ENCODE measurements around the gene TAOK1. TPM values are rescaled to one million over a fixed set of nuclear protein-coding genes. Genes with fewer than 3 reads are reported as not detected.
"Not testable (repeated sequence)": the region's sequence is repeated elsewhere in the genome, so short reads cannot be mapped to it uniquely, and the experiment has no call there.

TAOK1 gene
- total and polyA plus RNA-seq, 5 donors: 9.8 to 72.2 (median 48.1) TPM

GRCh38 chr17:29445844-29446243, 55.7 kb downstream of the TAOK1 start:
- no peaks in the 10 kb centered on the region for H3K9me3 ChIP-seq (ENCODE audit: control insufficient read depth, low read length)
- H3K27ac ChIP-seq (ENCODE audit: low read length): no peak overlapping the region
- H3K4me3 ChIP-seq (ENCODE audit: low read length): no peak overlapping the region
- H3K4me1 ChIP-seq (ENCODE audit: control insufficient read depth, insufficient read depth, low read length): peaks cover 1% of the 10 kb centered on the region
- intact Hi-C loops (cut with DNase I): no loop called here
- H3K27me3 ChIP-seq (ENCODE audit: control insufficient read depth, insufficient read depth): no peaks in the 10 kb centered on the region
- DNase-seq: no peak
- no peak for ATAC-seq

- Histone ChIP-seq H3K27me3 (ENCODE audit: control insufficient read depth, insufficient read depth) (no peaks in the 10 kb centered on the region), H3K9me3 (ENCODE audit: control insufficient read depth, low read length) (no peaks in the 10 kb centered on the region), H3K4me3 (ENCODE audit: low read length) (no peak overlapping the region), H3K4me1 (ENCODE audit: control insufficient read depth, insufficient read depth, low read length) (peaks cover 2% of the 10 kb centered on the region), H3K27ac (ENCODE audit: low read length) (no peak overlapping the region)
- intact Hi-C loops (cut with DNase I): no loop called here
- 83% methylated on average over 5 of the region's 5 CpGs for WGBS
- ATAC-seq (peak in 1 of 2 donors; percentile 38), DNase-seq (no peak)
Measured at GRCh38 chr17:29449865-29450671, 59.9 kb downstream of the TAOK1 start.

- no peak for ATAC-seq
- Histone ChIP-seq H3K27me3 (ENCODE audit: control insufficient read depth, insufficient read depth) (no peaks in the 10 kb centered on the region), H3K4me1 (ENCODE audit: control insufficient read depth, insufficient read depth, low read length) (peaks cover 2% of the 10 kb centered on the region), H3K9me3 (ENCODE audit: control insufficient read depth, low read length) (no peaks in the 10 kb centered on the region), H3K4me3 (ENCODE audit: low read length) (no peak overlapping the region), H3K27ac (ENCODE audit: low read length) (no peak overlapping the region)
- WGBS: 47% methylated on average over 2 of the region's 2 CpGs
- intact Hi-C loops (cut with DNase I): no loop called here
- DNase-seq: no peak
Measured at GRCh38 chr17:29451121-29451742, 61.1 kb downstream of the TAOK1 start.

- Histone ChIP-seq H3K27ac (ENCODE audit: low read length) (no peak overlapping the region), H3K9me3 (ENCODE audit: control insufficient read depth, low read length) (no peaks in the 10 kb centered on the region), H3K27me3 (ENCODE audit: control insufficient read depth, insufficient read depth) (no peaks in the 10 kb centered on the region), H3K4me1 (ENCODE audit: control insufficient read depth, insufficient read depth, low read length) (no peaks in the 10 kb centered on the region), H3K4me3 (ENCODE audit: low read length) (no peak overlapping the region)
- ATAC-seq (no peak), DNase-seq (no peak)
- intact Hi-C loops (cut with DNase I): no loop called here
- WGBS: 97% methylated on average over 4 of the region's 4 CpGs
Measured at GRCh38 chr17:29458066-29458465, 67.9 kb downstream of the TAOK1 start.

GRCh38 chr17:29461483-29462206, 71.5 kb downstream of the TAOK1 start:
- WGBS: 70% methylated on average over 2 of the region's 2 CpGs
- no peaks in the 10 kb centered on the region for H3K4me1 ChIP-seq (ENCODE audit: control insufficient read depth, insufficient read depth, low read length)
- no peaks in the 10 kb centered on the region for H3K9me3 ChIP-seq (ENCODE audit: control insufficient read depth, low read length)
- ATAC-seq (no peak), DNase-seq (no peak)
- intact Hi-C loops (cut with DNase I): no loop called here
- H3K4me3 ChIP-seq (ENCODE audit: low read length): no peak overlapping the region
- H3K27ac ChIP-seq (ENCODE audit: low read length): no peak overlapping the region
- no peaks in the 10 kb centered on the region for H3K27me3 ChIP-seq (ENCODE audit: control insufficient read depth, insufficient read depth)

GRCh38 chr17:29469276-29469675, 79.1 kb downstream of the TAOK1 start:
- intact Hi-C loops (cut with DNase I): no loop called here
- no peaks in the 10 kb centered on the region for H3K4me1 ChIP-seq (ENCODE audit: control insufficient read depth, insufficient read depth, low read length)
- H3K4me3 ChIP-seq (ENCODE audit: low read length): no peak overlapping the region
- no peak overlapping the region for H3K27ac ChIP-seq (ENCODE audit: low read length)
- no peaks in the 10 kb centered on the region for H3K27me3 ChIP-seq (ENCODE audit: control insufficient read depth, insufficient read depth)
- DNase-seq: no peak
- no peaks in the 10 kb centered on the region for H3K9me3 ChIP-seq (ENCODE audit: control insufficient read depth, low read length)
- ATAC-seq: no peak
- 85% methylated on average over 3 of the region's 3 CpGs for WGBS

- H3K9me3 ChIP-seq (ENCODE audit: control insufficient read depth, low read length); DNase-seq; H3K4me3 ChIP-seq (ENCODE audit: low read length); ATAC-seq; H3K27me3 ChIP-seq (ENCODE audit: control insufficient read depth, insufficient read depth); H3K27ac ChIP-seq (ENCODE audit: low read length); H3K4me1 ChIP-seq (ENCODE audit: control insufficient read depth, insufficient read depth, low read length); intact Hi-C loops (cut with DNase I): not testable (repeated sequence)
- WGBS: 98% methylated on average over 4 of the region's 4 CpGs
Measured at GRCh38 chr17:29473437-29473836, 83.3 kb downstream of the TAOK1 start.

- Histone ChIP-seq H3K27me3 (ENCODE audit: control insufficient read depth, insufficient read depth) (no peaks in the 10 kb centered on the region), H3K27ac (ENCODE audit: low read length) (no peak overlapping the region), H3K4me3 (ENCODE audit: low read length) (no peak overlapping the region), H3K9me3 (ENCODE audit: control insufficient read depth, low read length) (no peaks in the 10 kb centered on the region), H3K4me1 (ENCODE audit: control insufficient read depth, insufficient read depth, low read length) (no peaks in the 10 kb centered on the region)
- whole genome bisulfite sequencing: 72% methylated on average over 1 of the region's 1 CpG
- DNase-seq: no peak
- ATAC-seq: no peak
- intact Hi-C loops (cut with DNase I): no loop called here
Measured at GRCh38 chr17:29474297-29474696, 84.1 kb downstream of the TAOK1 start.

GRCh38 chr17:29475891-29476290, 85.7 kb downstream of the TAOK1 start:
- WGBS: 95% methylated on average over 2 of the region's 2 CpGs

GRCh38 chr17:29480249-29480928, 90.2 kb downstream of the TAOK1 start:
- DNase-seq; ATAC-seq; H3K27ac ChIP-seq (ENCODE audit: low read length); H3K27me3 ChIP-seq (ENCODE audit: control insufficient read depth, insufficient read depth); H3K4me3 ChIP-seq (ENCODE audit: low read length); H3K9me3 ChIP-seq (ENCODE audit: control insufficient read depth, low read length); intact Hi-C loops (cut with DNase I); H3K4me1 ChIP-seq (ENCODE audit: control insufficient read depth, insufficient read depth, low read length): not testable (repeated sequence)
- WGBS: 92% methylated on average over 7 of the region's 7 CpGs

More at GRCh38 chr17:29475891-29476290, 85.7 kb downstream of the TAOK1 start:
- Histone ChIP-seq H3K4me1 (ENCODE audit: control insufficient read depth, insufficient read depth, low read length) (no peaks in the 10 kb centered on the region), H3K4me3 (ENCODE audit: low read length) (no peak overlapping the region), H3K27me3 (ENCODE audit: control insufficient read depth, insufficient read depth) (no peaks in the 10 kb centered on the region), H3K27ac (ENCODE audit: low read length) (no peak overlapping the region), H3K9me3 (ENCODE audit: control insufficient read depth, low read length) (no peaks in the 10 kb centered on the region)
- intact Hi-C loops (cut with DNase I): no loop called here
- no peak for DNase-seq
- no peak for ATAC-seq

GRCh38 chr17:29483503-29483902, 93.3 kb downstream of the TAOK1 start:
- Histone ChIP-seq H3K4me3 (ENCODE audit: low read length) (no peak overlapping the region), H3K27ac (ENCODE audit: low read length) (no peak overlapping the region), H3K9me3 (ENCODE audit: control insufficient read depth, low read length) (no peaks in the 10 kb centered on the region), H3K27me3 (ENCODE audit: control insufficient read depth, insufficient read depth) (no peaks in the 10 kb centered on the region), H3K4me1 (ENCODE audit: control insufficient read depth, insufficient read depth, low read length) (no peaks in the 10 kb centered on the region)
- WGBS: 88% methylated on average over 1 of the region's 1 CpG
- DNase-seq: no peak
- ATAC-seq: no peak
- intact Hi-C loops (cut with DNase I): no loop called here
